Keratinocyte (primary cell): Measurements from ENCODE around the gene CDH13.

Experiments used
- CTCF ChIP-seq, 3 experiments: IDR thresholded peaks in 1 of 3; conservative IDR thresholded peaks in 1 of 3; optimal IDR thresholded peaks in 1 of 3; 2 replicates in 2 of 3; 3 replicates in 1 of 3; pipeline versions ENCODE3 to v1.5.1; 2011; ENCODE audit warnings: low read length in 3 of 3, mild to moderate bottlenecking in 3 of 3, moderate library complexity in 2 of 3, control low read depth in 1 of 3, inconsistent platforms in 1 of 3; ENCODE audit not compliant: insufficient read depth in 2 of 3; ENCODE audit errors: extremely low read depth in 1 of 3
- EZH2 ChIP-seq: IDR thresholded peaks from one replicate; pipeline ENCODE4 v1.6.1; 2012; ENCODE audit warnings: inconsistent platforms, mild to moderate bottlenecking, low read length, moderate library complexity

GRCh38 chr16:82716361-82716855 lies 89.6 kb downstream of the CDH13 start:
- no peak for TF ChIP-seq CTCF (optimal IDR thresholded peaks at IDR 0.05 in 1 of 3, IDR thresholded peaks at IDR 0.05 in 1 of 3, conservative IDR thresholded peaks at IDR 0.05 in 1 of 3; ENCODE audit: extremely low read depth in 1 of 3, insufficient read depth in 2 of 3, low read length in 3 of 3)
- no peak for TF ChIP-seq EZH2
